ENCODE results near the gene YPEL1.

YPEL1 gene

GRCh38 chr22:21735200-21736083 is at the start of gene YPEL1:
Gene YPEL1 (minus strand): TSS chr22:21735794. CDS start chr22:21710744, 25,050 bp downstream.
- peak within 1 kb of the TSS; percentile 82 for H3K4me3 ChIP-seq (ENCODE audit: low read depth, low read length)
- peak; percentile 94 for DNase-seq (ENCODE audit: low read depth)
- no peak for TF ChIP-seq CTCF (IDR thresholded peaks at IDR 0.05; ENCODE audit: insufficient read depth, low read depth, low read length, missing control alignments)

- no peak for TF ChIP-seq CTCF (IDR thresholded peaks at IDR 0.05; ENCODE audit: insufficient read depth, low read depth, low read length, missing control alignments)
- no peak overlapping the region for H3K4me3 ChIP-seq (ENCODE audit: low read depth, low read length)
- no peak for DNase-seq (ENCODE audit: low read depth)
Measured at GRCh38 chr22:21780259-21780658, 44.7 kb upstream of the YPEL1 start.

- H3K4me3 ChIP-seq (ENCODE audit: low read depth, low read length) = no peak overlapping the region
- TF ChIP-seq CTCF (IDR thresholded peaks at IDR 0.05; ENCODE audit: insufficient read depth, low read depth, low read length, missing control alignments) = no peak
- DNase-seq (ENCODE audit: low read depth) = no peak
Measured at GRCh38 chr22:21779444-21779843, 43.9 kb upstream of the YPEL1 start.

GRCh38 chr22:21778705-21779363 is 43.2 kb upstream of the YPEL1 start:
- DNase-seq (ENCODE audit: low read depth) = no peak
- no peak for TF ChIP-seq CTCF (IDR thresholded peaks at IDR 0.05; ENCODE audit: insufficient read depth, low read depth, low read length, missing control alignments)
- no peak overlapping the region for H3K4me3 ChIP-seq (ENCODE audit: low read depth, low read length)

GRCh38 chr22:21771631-21771976 is 36.0 kb upstream of the YPEL1 start:
- TF ChIP-seq CTCF (IDR thresholded peaks at IDR 0.05; ENCODE audit: insufficient read depth, low read depth, low read length, missing control alignments) = no peak
- DNase-seq (ENCODE audit: low read depth) = no peak
- H3K4me3 ChIP-seq (ENCODE audit: low read depth, low read length) = no peak overlapping the region

- no peak for TF ChIP-seq CTCF (IDR thresholded peaks at IDR 0.05; ENCODE audit: insufficient read depth, low read depth, low read length, missing control alignments)
- H3K4me3 ChIP-seq (ENCODE audit: low read depth, low read length) = no peak overlapping the region
- DNase-seq (ENCODE audit: low read depth) = no peak
Measured at GRCh38 chr22:21768435-21768834, 32.8 kb upstream of the YPEL1 start.

All from GM12865 (cell line).